Activated CD4-positive, alpha-beta T cell treated with anti-CD3 and anti-CD28 coated beads for 4 hours (primary cell): ENCODE results near the gene NPFFR1.
"Not testable (repeated sequence)": the region's sequence is repeated elsewhere in the genome, so short reads cannot be mapped to it uniquely, and the experiment has no call there.

Experiments
- DNase-seq, 2 donors: peaks; one replicate each; pipeline ENCODE4 v3.0.0-alpha.2; 2020

Gene NPFFR1

GRCh38 chr10:70254778-70255328, 29.0 kb downstream of the NPFFR1 start:
- no peak for DNase-seq

GRCh38 chr10:70253878-70254765, 29.7 kb downstream of the NPFFR1 start:
- DNase-seq, result no peak

- no peak for DNase-seq
Observed at GRCh38 chr10:70250961-70251680, 32.7 kb downstream of the NPFFR1 start.

DNA sequence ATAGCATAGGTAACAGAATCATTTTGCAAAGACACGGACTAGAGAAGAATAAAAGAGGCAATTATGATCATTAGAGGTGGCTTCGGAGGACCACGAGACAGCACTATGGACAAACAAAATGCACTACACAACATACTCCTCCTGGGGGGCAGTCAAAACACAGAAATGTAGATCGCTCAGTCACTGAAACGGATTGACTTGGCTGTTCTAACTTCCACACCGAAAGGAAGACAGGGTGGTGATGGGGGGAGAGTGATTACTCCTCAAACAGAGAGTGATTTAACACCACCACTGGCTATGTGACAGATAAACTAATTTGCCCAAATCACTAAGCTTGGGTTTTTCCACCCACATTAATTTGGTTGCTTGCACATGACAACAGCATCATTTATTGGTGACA, 36.4 kb downstream of the NPFFR1 start:
- DNase-seq, result no peak

- DNase-seq, result no peak
Observed at GRCh38 chr10:70241081-70241480, 42.7 kb downstream of the NPFFR1 start.

DNA sequence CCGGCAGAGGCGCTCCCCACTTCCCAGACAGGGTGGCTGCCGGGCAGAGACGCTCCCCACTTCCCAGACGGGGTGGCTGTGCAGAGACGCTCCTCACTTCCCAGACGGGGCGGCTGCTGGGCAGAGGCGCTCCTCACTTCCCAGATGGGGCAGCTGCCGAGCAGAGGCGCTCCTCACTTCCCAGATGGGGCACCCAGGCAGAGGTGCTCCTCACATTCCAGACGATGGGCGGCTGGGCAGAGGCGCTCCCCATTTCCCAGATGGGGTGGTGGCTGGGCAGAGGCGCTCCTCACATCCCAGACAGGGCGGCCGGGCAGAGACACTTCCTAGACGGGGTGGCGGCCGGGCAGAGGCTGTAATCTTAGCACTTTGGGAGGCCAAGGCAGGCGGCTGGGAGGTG, 43.8 kb downstream of the NPFFR1 start:
- not testable (repeated sequence) for DNase-seq

DNA sequence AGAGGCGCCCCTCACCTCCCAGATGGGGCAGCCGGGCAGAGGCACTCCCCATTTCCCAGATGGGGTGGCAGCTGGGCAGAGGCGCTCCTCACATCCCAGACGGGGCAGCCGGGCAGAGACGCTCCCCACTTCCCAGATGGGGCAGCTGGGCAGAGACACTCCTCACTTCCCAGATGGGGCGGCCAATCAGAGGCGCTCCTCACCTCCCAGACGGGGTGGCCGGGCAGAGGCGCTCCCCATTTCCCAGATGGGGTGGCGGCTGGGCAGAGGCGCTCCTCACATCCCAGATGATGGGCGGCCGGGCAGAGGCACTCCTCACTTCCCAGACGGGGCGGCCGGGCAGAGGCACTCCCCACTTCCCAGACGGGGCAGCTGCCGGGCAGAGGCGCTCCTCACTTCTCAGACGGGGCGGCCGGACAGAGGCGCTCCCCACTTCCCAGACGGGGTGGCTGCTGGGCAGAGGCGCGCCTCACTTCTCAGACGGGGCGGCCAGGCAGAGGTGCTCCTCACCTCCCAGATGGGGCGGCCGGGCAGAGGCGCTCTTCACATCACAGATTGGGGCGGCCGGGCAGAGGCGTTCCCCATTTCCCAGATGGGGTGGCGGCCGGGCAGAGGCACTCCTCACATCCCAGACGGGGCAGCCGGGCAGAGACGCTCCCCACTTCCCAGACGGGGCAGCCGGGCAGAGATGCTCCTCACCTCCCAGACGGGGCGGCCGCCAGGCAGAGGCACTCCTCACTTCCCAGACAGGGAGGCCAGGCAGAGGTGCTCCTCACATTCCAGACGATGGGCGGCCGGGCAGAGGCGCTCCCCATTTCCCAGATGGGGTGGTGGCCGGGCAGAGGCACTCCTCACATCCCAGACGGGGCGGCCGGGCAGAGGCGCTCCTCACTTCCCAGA, 44.5 kb downstream of the NPFFR1 start:
- not testable (repeated sequence) for DNase-seq

GRCh38 chr10:70237958-70238536, 45.8 kb downstream of the NPFFR1 start:
- not testable (repeated sequence) for DNase-seq

- no peak for DNase-seq
Observed at GRCh38 chr10:70234668-70235447, 48.9 kb downstream of the NPFFR1 start.

- DNase-seq, result peak in 1 of 2 donors; percentile 16
Observed at GRCh38 chr10:70233939-70234300, 49.9 kb downstream of the NPFFR1 start.

GRCh38 chr10:70233109-70233938, 50.5 kb downstream of the NPFFR1 start, which contains the start of gene PPA1:
PPA1 (minus strand) TSS chr10:70233429; CDS start chr10:70233327, 102 bp downstream.
- DNase-seq, result peak; percentile 99

- peak in 1 of 2 donors; percentile 26 for DNase-seq
Observed at GRCh38 chr10:70232859-70233108, 51.0 kb downstream of the NPFFR1 start.

GRCh38 chr10:70232155-70232858, 51.5 kb downstream of the NPFFR1 start:
- DNase-seq, result peak; percentile 62 to 66

DNA sequence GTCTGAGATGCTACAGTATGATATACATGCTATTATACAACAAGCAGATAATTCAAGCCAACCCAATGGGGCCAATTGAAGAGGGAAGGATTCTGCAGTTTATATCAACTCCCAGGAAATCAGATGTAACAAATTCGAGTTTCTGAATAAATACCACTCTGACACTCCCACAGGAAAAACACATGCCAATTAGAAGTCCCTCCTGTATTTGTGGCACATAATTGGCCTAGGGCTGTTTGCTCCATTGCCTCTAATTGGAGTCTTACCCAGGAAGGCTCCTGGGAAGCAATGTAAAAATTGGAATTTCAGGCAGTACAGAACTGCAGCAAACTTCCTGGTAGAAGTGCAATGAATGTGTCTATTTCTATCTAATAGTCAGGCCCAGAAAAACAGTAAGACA, 55.3 kb downstream of the NPFFR1 start:
- DNase-seq, result no peak

GRCh38 chr10:70227548-70228320, 56.1 kb downstream of the NPFFR1 start:
- DNase-seq, result no peak

DNA sequence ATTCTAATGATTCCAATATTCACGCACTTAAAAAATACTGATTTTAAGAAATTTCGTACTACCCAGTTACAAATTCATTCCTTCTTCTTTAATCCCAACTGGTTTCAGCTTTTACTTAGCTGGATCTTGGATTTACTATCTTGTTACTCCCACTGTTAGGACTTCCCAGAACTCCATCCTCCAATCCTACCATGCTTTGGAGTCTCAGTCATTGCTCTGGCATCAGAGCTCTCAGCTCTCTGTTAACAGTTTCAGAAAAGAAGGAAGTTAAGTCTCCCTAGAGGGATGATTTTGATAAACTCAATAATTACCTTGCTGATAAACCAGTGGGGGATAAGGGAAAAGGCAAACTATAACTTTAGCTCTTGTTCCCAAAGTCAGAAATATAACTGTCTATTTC, 60.1 kb downstream of the NPFFR1 start:
- no peak for DNase-seq

GRCh38 chr10:70222811-70223447, 60.9 kb downstream of the NPFFR1 start:
- DNase-seq, result not testable (repeated sequence)

GRCh38 chr10:70222340-70222794, 61.4 kb downstream of the NPFFR1 start:
- DNase-seq, result no peak

DNA sequence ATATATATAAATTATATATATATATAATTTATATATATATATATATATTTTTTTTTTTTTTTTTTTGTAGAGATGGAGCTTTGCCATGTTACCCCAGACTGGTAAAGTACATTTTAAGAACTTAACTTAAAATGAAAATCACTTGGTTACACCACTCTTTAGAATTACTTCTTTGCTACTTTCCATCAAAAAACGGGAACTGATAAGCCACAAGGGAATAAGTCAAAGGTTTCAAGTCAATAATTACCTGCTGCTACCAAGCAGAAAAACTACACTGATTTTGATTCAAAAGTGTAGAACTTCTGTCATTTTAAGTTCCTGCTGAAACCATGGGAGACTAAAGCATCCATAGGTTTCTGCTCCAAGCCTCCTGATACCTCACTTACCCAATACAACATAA, 62.8 kb downstream of the NPFFR1 start:
- no peak for DNase-seq
